HepG2 (cell line): ENCODE data around the gene CTCF. TPM values are rescaled to one million over a fixed set of nuclear protein-coding genes. Genes with fewer than 3 reads are reported as not detected.
A peak's percentile ranks its signal among the peaks of the same experiment; 100 is the strongest.

Source experiments
- ATAC-seq: fragments of 200-7000 bp; cut with Tn5 transposase; 3 replicates; pipeline ENCODE4 v1.9.1; 2020; ENCODE audit warnings: mild to moderate bottlenecking, moderate library complexity
- BruUV-seq: library from RNA; stranded (reverse); fragments of 400-500 nt; replicated peaks from 2 replicates; lab custom pipeline; 2021; lab: Mats Ljungman, UMichigan
- CTCF ChIA-PET: fragments of 300-600 bp; formaldehyde crosslinking; extraction: SDS; loops from one replicate; lab custom pipeline; 2021; ENCODE audit warnings: low total read pairs, inconsistent platforms, low intra/inter-chr PET ratio; lab: Yijun Ruan, JAX
- POLR2A ChIA-PET: fragments of 350-600 bp; sonication (Branson Sonifier 250); formaldehyde crosslinking; loops from one replicate; lab custom pipeline; 2020; ENCODE audit warnings: antibody characterized with exemption, inconsistent platforms; lab: Yijun Ruan, JAX
- DNase-seq: peaks from one replicate; pipeline ENCODE4 v3.0.0-alpha.2; 2015; ENCODE audit warnings: low spot score
- FAIRE-seq: peaks from 3 replicates; lab custom pipeline; 2011; peaks lifted over from hg19 to GRCh38; lab: Jason Lieb, UNC
- H2AFZ ChIP-seq: one replicate; pipeline ENCODE4 v1.6.1; 2011; ENCODE audit warnings: low read length, inconsistent platforms
- H3K27ac ChIP-seq: fragments of 300-600 bp; 3 replicates; pipeline ENCODE4 v1.8.0; 2011; ENCODE audit warnings: mixed run types, mild to moderate bottlenecking, mixed read lengths, low read length, inconsistent platforms; ENCODE audit not compliant: insufficient read depth; ENCODE audit errors: extremely low read length
- H3K27me3 ChIP-seq, 2 experiments: fragments of 200-600 bp in 1 of 2; 2 replicates in 1 of 2; 3 replicates in 1 of 2; pipeline versions ENCODE4 v1.6.0 to v1.8.0; 2011; ENCODE audit warnings: low read length in 2 of 2, mild to moderate bottlenecking in 2 of 2, moderate library complexity in 2 of 2, inconsistent platforms in 1 of 2; ENCODE audit not compliant: insufficient read depth in 2 of 2, control insufficient read depth in 1 of 2
- H3K36me3 ChIP-seq, 2 experiments: fragments of 200-600 bp in 1 of 2; replicated peaks in 1 of 2; 2 replicates in 1 of 2; 3 replicates in 1 of 2; pipeline versions ENCODE4 v1.5.1 to v1.8.0; 2011; ENCODE audit warnings: low read length in 2 of 2, inconsistent platforms in 1 of 2; ENCODE audit not compliant: insufficient read depth in 2 of 2, control insufficient read depth in 1 of 2
- H3K4me1 ChIP-seq: 2 replicates; pipeline ENCODE4 v1.5.1; 2012; ENCODE audit warnings: low read length, inconsistent platforms; ENCODE audit not compliant: insufficient read depth
- H3K4me2 ChIP-seq: 2 replicates; pipeline ENCODE4 v1.6.0; 2011; ENCODE audit warnings: low read depth, low read length, inconsistent platforms
- H3K4me3 ChIP-seq, 3 experiments: fragments of 200-600 bp in 1 of 3; sonication (generic), shearing (Covaris generic) in 1 of 3; replicated peaks in 1 of 3; 2 replicates each; pipeline ENCODE4 v1.5.1; 2011 to 2016; ENCODE audit warnings: low read length in 3 of 3, inconsistent platforms in 2 of 3, low read depth in 2 of 3, mild to moderate bottlenecking in 2 of 3, control low read depth in 1 of 3, mixed read lengths in 1 of 3; ENCODE audit not compliant: insufficient read depth in 1 of 3
- H3K79me2 ChIP-seq: one replicate; pipeline ENCODE4 v1.6.1; 2011; ENCODE audit warnings: low read length, inconsistent platforms; ENCODE audit not compliant: insufficient read depth
- H3K9ac ChIP-seq: 2 replicates; pipeline ENCODE4 v1.6.0; 2011; ENCODE audit warnings: mild to moderate bottlenecking, low read depth, low read length, inconsistent platforms; ENCODE audit not compliant: insufficient read depth
- H3K9me3 ChIP-seq: 2 replicates; pipeline ENCODE4 v1.5.1; 2012; ENCODE audit warnings: mild to moderate bottlenecking, low read length
- H4K20me1 ChIP-seq: 2 replicates; pipeline ENCODE4 v1.6.0; 2011; ENCODE audit warnings: inconsistent platforms, mild to moderate bottlenecking, low read length, moderate library complexity; ENCODE audit not compliant: insufficient read depth
- AGO1 ChIP-seq: fragments of 200-400 bp; formaldehyde crosslinking; IDR thresholded peaks from 2 replicates; pipeline ENCODE4 v1.6.1; 2017; ENCODE audit warnings: mild to moderate bottlenecking, low read depth, low read length, moderate library complexity; ENCODE audit not compliant: poor library complexity, severe bottlenecking
- ELF4 ChIP-seq: sonication (generic); formaldehyde crosslinking; IDR thresholded peaks from 2 replicates; pipeline ENCODE4 v1.5.0; 2020; ENCODE audit warnings: missing genetic modification reagents, mild to moderate bottlenecking, moderate library complexity, borderline replicate concordance
- FOXA3 ChIP-seq: IDR thresholded peaks from 2 replicates; pipeline ENCODE4 v1.6.1; 2016; ENCODE audit warnings: missing genetic modification reagents, missing compliant biosample characterization
- GATA4 ChIP-seq: sonication (generic); IDR thresholded peaks from 2 replicates; pipeline ENCODE4 v1.6.1; 2016; ENCODE audit warnings: antibody characterized with exemption, low read depth, borderline replicate concordance
- GATAD2A ChIP-seq: IDR thresholded peaks from 2 replicates; pipeline ENCODE4 v1.6.1; 2016
- POLR2AphosphoS2 ChIP-seq: IDR thresholded peaks from 2 replicates; pipeline ENCODE4 v1.6.1; 2011; ENCODE audit warnings: low read depth, low read length, improper control_type of control experiment
- RBAK ChIP-seq: sonication (generic); formaldehyde crosslinking; IDR thresholded peaks from 2 replicates; pipeline ENCODE4 v1.5.1; 2020; ENCODE audit warnings: mild to moderate bottlenecking, missing genetic modification reagents
- SAFB2 ChIP-seq: sonication (generic); formaldehyde crosslinking; IDR thresholded peaks from 2 replicates; pipeline ENCODE4 v1.5.1; 2020; ENCODE audit warnings: missing genetic modification reagents, low read depth, mild to moderate bottlenecking, borderline replicate concordance
- SP2 ChIP-seq: sonication (generic); formaldehyde crosslinking; IDR thresholded peaks from 2 replicates; pipeline ENCODE4 v1.5.1; 2020; ENCODE audit warnings: mild to moderate bottlenecking, missing genetic modification reagents
- ZNF7 ChIP-seq: IDR thresholded peaks from 2 replicates; pipeline ENCODE4 v1.6.1; 2016; ENCODE audit warnings: missing biosample characterization, missing genetic modification reagents
- ZNF777 ChIP-seq: sonication (generic); formaldehyde crosslinking; IDR thresholded peaks from 2 replicates; pipeline ENCODE4 v1.4.0; 2020; ENCODE audit warnings: missing genetic modification reagents
- ZSCAN21 ChIP-seq: sonication (generic); formaldehyde crosslinking; IDR thresholded peaks from 2 replicates; pipeline ENCODE4 v1.8.0; 2022; ENCODE audit warnings: mild to moderate bottlenecking, missing genetic modification reagents, moderate library complexity, borderline replicate concordance
- WGBS: methylation state at CpG from one replicate; pipeline ENCODE4 v1.1.6; 2017; ENCODE audit warnings: low lambda C conversion rate; 5-methylcytosine and 5-hydroxymethylcytosine counted together
- in situ Hi-C: cut with HindIII; loops from 2 replicates; pipeline ENCODE4 v1.10.0; 2017; ENCODE audit warnings: low pct_unique_long_range_greater_than_20kb; ENCODE audit not compliant: extremely low pct_ligation_motif_present
- intact Hi-C: fragments of 100-400 bp; cut with micrococcal nuclease; formaldehyde crosslinking; loops from one replicate; pipeline ENCODE4 v1.10.0; 2022; ENCODE audit not compliant: unreplicated experiment
- polyA plus RNA-seq, 8 experiments: library from polyadenylated mRNA; depleted of rRNA in 3 of 8; stranded (reverse) in 7 of 8; unstranded in 1 of 8; fragments of >200 nt; fragmentation: Illumina TruSeq in 4 of 8; extraction: Trizol in 4 of 8; gene quantifications; 2 replicates each; pipeline versions ENCODE4 v1.2.1 to v1.2.3, GENCODE V29; 2011 to 2016; ENCODE audit warnings: low read depth in 4 of 8, missing spikeins in 1 of 8, mixed read lengths in 1 of 8; ENCODE audit not compliant: insufficient read depth in 1 of 8
- total RNA-seq, 5 experiments: library from RNA; depleted of rRNA; stranded (reverse); fragments of >200 nt; fragmentation: Illumina TruSeq; extraction: Trizol; gene quantifications; 2 replicates each; pipeline ENCODE4 v1.2.3, GENCODE V29; 2016; ENCODE audit warnings: low read depth in 1 of 5
- TF ChIP-seq, protein P1 (sequence below): sonication (generic); formaldehyde crosslinking; IDR thresholded peaks from 2 replicates; pipeline ENCODE4 v1.5.1; 2020; ENCODE audit warnings: mild to moderate bottlenecking, missing genetic modification reagents, borderline replicate concordance
- TF ChIP-seq, protein P2 (sequence below), 2 experiments: IDR thresholded peaks; 2 replicates each; pipeline ENCODE4 v1.6.1; 2011 to 2012; ENCODE audit warnings: low read length in 2 of 2, borderline replicate concordance in 1 of 2, low read depth in 1 of 2, mild to moderate bottlenecking in 1 of 2, moderate library complexity in 1 of 2

The CTCF gene
- total and polyA plus RNA-seq, 2 of the 13 experiments (the other 11 are each of a cell fraction or from before 2014, with no cell fraction given) = 19.5 to 37.5 TPM

DNA sequence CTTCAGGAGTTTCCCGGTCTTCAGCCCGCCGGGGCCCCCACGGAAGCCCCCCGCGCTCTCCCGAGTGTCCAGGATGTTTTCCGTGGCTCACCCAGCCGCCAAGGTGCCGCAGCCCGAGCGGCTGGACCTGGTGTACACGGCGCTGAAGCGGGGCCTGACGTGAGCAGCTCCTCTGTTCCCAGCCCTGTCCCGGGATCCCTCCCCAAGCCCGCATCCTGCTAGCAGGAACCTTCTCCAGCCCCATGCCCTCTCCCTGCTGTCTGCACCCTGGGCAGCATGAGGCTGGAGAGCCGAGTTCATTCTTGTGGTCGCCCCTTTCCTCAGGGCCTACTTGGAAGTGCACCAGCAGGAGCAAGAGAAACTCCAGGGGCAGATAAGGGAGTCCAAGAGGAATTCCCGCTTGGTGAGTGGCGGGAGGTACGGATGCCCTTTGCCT, 23.6 kb upstream of the CTCF start:
- peak overlapping the region; percentile 59 to 76 (median 69); a peak in 4 of 6 replicates for H3K4me3 ChIP-seq
- peak overlapping the region; percentile 53; the same call in 1 of the 2 replicates for H3K9ac ChIP-seq
- H3K4me2 ChIP-seq = peak overlapping the region; percentile 87
- WGBS = 77% methylated on average over 21 of the region's 23 CpGs
- ChIA-PET POLR2A (interaction anchor here (1.2 to 2.0 kb wide), 2 partner anchors 8 to 23 kb away, joined by 3 to 18 read pairs; partner anchors contain the start of gene CTCF), CTCF (interaction anchor here (0.9 to 2.9 kb wide), 2 partner anchors 11 to 17 kb away, joined by 3 to 27 read pairs; partner anchors contain the start of gene RIPOR1)
- FAIRE-seq (no peak), DNase-seq (no peak), ATAC-seq (peak; percentile 14)
- H3K27ac ChIP-seq = no peak overlapping the region
- H3K79me2 ChIP-seq = no peaks in the 10 kb centered on the region
- peaks cover 24% of the 10 kb centered on the region for H3K4me1 ChIP-seq
- peaks cover 13 to 28% of the 10 kb centered on the region in 2 experiments; a peak in 3 of 5 replicates for H3K36me3 ChIP-seq
- no peaks in the 10 kb centered on the region for H3K27me3 ChIP-seq
- in situ Hi-C loops = no loop called here
- no peak overlapping the region for H2AFZ ChIP-seq
- peaks cover 19% of the 10 kb centered on the region; the same call in 1 of the 2 replicates for H4K20me1 ChIP-seq
- no TSS peak for BruUV-seq
- intact Hi-C loops = no loop called here
- no peaks in the 10 kb centered on the region for H3K9me3 ChIP-seq
- TF ChIP-seq ZSCAN21 (CRISPR knock-in tag) = no peak
- no peak for TF ChIP-seq GATAD2A (CRISPR knock-in tag)
- TF ChIP-seq, protein P1, sequence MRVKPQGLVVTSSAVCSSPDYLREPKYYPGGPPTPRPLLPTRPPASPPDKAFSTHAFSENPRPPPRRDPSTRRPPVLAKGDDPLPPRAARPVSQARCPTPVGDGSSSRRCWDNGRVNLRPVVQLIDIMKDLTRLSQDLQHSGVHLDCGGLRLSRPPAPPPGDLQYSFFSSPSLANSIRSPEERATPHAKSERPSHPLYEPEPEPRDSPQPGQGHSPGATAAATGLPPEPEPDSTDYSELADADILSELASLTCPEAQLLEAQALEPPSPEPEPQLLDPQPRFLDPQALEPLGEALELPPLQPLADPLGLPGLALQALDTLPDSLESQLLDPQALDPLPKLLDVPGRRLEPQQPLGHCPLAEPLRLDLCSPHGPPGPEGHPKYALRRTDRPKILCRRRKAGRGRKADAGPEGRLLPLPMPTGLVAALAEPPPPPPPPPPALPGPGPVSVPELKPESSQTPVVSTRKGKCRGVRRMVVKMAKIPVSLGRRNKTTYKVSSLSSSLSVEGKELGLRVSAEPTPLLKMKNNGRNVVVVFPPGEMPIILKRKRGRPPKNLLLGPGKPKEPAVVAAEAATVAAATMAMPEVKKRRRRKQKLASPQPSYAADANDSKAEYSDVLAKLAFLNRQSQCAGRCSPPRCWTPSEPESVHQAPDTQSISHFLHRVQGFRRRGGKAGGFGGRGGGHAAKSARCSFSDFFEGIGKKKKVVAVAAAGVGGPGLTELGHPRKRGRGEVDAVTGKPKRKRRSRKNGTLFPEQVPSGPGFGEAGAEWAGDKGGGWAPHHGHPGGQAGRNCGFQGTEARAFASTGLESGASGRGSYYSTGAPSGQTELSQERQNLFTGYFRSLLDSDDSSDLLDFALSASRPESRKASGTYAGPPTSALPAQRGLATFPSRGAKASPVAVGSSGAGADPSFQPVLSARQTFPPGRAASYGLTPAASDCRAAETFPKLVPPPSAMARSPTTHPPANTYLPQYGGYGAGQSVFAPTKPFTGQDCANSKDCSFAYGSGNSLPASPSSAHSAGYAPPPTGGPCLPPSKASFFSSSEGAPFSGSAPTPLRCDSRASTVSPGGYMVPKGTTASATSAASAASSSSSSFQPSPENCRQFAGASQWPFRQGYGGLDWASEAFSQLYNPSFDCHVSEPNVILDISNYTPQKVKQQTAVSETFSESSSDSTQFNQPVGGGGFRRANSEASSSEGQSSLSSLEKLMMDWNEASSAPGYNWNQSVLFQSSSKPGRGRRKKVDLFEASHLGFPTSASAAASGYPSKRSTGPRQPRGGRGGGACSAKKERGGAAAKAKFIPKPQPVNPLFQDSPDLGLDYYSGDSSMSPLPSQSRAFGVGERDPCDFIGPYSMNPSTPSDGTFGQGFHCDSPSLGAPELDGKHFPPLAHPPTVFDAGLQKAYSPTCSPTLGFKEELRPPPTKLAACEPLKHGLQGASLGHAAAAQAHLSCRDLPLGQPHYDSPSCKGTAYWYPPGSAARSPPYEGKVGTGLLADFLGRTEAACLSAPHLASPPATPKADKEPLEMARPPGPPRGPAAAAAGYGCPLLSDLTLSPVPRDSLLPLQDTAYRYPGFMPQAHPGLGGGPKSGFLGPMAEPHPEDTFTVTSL = no peak
- no peak for TF ChIP-seq ELF4 (CRISPR knock-in tag)
- TF ChIP-seq POLR2AphosphoS2 = no peak
- TF ChIP-seq ZNF7 (CRISPR knock-in tag) = no peak
- no peak for TF ChIP-seq AGO1
- TF ChIP-seq ZNF777 (CRISPR knock-in tag) = no peak
- no peak for TF ChIP-seq SAFB2 (CRISPR knock-in tag)
- TF ChIP-seq GATA4 = no peak
- TF ChIP-seq SP2 (CRISPR knock-in tag) = no peak
- TF ChIP-seq, protein P2, sequence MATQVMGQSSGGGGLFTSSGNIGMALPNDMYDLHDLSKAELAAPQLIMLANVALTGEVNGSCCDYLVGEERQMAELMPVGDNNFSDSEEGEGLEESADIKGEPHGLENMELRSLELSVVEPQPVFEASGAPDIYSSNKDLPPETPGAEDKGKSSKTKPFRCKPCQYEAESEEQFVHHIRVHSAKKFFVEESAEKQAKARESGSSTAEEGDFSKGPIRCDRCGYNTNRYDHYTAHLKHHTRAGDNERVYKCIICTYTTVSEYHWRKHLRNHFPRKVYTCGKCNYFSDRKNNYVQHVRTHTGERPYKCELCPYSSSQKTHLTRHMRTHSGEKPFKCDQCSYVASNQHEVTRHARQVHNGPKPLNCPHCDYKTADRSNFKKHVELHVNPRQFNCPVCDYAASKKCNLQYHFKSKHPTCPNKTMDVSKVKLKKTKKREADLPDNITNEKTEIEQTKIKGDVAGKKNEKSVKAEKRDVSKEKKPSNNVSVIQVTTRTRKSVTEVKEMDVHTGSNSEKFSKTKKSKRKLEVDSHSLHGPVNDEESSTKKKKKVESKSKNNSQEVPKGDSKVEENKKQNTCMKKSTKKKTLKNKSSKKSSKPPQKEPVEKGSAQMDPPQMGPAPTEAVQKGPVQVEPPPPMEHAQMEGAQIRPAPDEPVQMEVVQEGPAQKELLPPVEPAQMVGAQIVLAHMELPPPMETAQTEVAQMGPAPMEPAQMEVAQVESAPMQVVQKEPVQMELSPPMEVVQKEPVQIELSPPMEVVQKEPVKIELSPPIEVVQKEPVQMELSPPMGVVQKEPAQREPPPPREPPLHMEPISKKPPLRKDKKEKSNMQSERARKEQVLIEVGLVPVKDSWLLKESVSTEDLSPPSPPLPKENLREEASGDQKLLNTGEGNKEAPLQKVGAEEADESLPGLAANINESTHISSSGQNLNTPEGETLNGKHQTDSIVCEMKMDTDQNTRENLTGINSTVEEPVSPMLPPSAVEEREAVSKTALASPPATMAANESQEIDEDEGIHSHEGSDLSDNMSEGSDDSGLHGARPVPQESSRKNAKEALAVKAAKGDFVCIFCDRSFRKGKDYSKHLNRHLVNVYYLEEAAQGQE (IDR thresholded peaks at IDR 0.05; ENCODE audit: borderline replicate concordance in 1 of 2, low read depth in 1 of 2, low read length in 2 of 2) = no peak
- TF ChIP-seq RBAK = no peak
- no peak for TF ChIP-seq FOXA3 (CRISPR knock-in tag)
